Epithelial cell of proximal tubule (primary cell): ENCODE data around the gene IFITM2. TPM values are rescaled to one million over a fixed set of nuclear protein-coding genes. Genes with fewer than 3 reads are reported as not detected.
"Not testable (repeated sequence)": the region's sequence is repeated elsewhere in the genome, so short reads cannot be mapped to it uniquely, and the experiment has no call there.

Experiments used
- DNase-seq: peaks from one replicate; pipeline ENCODE4 v3.0.0-alpha.2; 2011; ENCODE audit warnings: low read depth
- H3K4me3 ChIP-seq: 2 replicates; pipeline ENCODE4 v1.5.1; 2011; ENCODE audit warnings: low read depth, mild to moderate bottlenecking, low read length
- total RNA-seq: library from RNA; depleted of rRNA; stranded (reverse); fragments of >200 nt; gene quantifications from 2 replicates; pipeline ENCODE4 v1.2.3, GENCODE V29; 2015
- TF ChIP-seq, protein P1 (sequence below): conservative IDR thresholded peaks from 2 replicates; pipeline ENCODE4 v1.5.1; 2012; ENCODE audit warnings: low read depth, mild to moderate bottlenecking, low read length

Gene IFITM2
- total RNA-seq, 1 donor from 2014 or later = 177 TPM

DNA sequence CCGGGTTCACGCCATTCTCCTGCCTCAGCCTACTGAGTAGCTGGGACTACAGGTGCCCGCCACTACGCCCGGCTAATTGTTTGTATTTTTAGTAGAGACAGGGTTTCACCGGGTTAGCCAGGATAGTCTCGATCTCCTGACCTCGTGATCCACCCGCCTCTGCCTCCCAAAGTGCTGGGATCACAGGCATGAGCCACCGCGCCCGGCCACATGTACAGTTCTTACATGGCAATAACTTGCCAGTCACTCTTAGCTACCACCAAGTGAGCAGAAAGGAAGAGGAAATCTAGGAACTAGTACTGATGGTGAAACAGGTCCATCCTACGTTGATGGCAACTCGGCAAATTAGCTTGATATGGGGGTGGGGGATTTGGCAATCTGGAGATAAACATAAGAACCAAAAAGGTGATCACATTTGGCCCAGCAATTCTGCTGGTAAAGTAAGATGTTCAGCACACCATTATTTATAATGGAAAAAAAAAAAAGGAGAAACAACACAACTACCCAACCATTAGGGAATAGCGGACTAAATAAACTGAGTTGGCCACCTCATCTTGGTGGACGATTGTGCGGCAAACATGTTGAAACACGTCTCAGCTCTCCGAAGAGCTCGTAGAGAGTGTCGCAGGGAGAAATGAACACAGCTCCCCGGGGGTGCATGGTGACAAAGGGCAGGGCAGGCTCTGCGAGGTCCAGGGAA lies 24.1 kb upstream of the IFITM2 start:
- no peak overlapping the region for H3K4me3 ChIP-seq
- TF ChIP-seq, protein P1, sequence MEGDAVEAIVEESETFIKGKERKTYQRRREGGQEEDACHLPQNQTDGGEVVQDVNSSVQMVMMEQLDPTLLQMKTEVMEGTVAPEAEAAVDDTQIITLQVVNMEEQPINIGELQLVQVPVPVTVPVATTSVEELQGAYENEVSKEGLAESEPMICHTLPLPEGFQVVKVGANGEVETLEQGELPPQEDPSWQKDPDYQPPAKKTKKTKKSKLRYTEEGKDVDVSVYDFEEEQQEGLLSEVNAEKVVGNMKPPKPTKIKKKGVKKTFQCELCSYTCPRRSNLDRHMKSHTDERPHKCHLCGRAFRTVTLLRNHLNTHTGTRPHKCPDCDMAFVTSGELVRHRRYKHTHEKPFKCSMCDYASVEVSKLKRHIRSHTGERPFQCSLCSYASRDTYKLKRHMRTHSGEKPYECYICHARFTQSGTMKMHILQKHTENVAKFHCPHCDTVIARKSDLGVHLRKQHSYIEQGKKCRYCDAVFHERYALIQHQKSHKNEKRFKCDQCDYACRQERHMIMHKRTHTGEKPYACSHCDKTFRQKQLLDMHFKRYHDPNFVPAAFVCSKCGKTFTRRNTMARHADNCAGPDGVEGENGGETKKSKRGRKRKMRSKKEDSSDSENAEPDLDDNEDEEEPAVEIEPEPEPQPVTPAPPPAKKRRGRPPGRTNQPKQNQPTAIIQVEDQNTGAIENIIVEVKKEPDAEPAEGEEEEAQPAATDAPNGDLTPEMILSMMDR = no peak
- DNase-seq = no peak

DNA sequence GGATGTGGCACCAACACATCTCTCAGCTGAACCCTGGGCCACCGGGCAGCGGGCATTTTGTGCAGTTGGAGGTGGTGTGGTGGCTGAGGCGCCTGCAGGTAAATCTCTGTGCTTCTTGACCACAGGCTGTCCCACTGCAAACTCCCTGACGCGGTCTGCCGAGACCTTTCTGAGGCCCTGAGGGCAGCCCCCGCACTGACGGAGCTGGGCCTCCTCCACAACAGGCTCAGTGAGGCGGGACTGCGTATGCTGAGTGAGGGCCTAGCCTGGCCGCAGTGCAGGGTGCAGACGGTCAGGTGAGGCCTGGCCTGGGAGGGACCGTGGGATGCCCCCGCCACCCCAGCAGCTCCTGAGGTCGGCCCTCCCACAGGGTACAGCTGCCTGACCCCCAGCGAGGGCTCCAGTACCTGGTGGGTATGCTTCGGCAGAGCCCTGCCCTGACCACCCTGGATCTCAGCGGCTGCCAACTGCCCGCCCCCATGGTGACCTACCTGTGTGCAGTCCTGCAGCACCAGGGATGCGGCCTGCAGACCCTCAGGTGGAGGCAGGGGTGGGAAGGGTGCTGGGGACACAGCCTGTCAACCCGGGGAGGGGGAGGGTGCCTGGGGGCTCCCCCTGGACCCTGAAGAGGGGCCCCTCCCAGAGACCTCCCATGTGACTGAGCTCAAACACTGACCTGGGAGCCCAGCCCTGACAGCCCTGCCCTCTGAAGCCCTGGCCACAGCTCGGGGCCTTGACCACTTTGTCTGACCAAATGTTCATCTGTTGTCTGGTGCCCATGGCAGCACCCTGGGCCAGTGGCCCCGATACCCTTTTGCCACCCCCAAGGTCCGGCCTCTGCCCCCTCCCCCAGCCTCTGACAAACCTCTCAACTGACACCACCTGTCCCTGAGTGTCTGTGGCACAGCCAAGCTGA lies 23.3 kb upstream of the IFITM2 start:
- H3K4me3 ChIP-seq = no peak overlapping the region
- DNase-seq = no peak
- TF ChIP-seq, protein P1 = no peak

DNA sequence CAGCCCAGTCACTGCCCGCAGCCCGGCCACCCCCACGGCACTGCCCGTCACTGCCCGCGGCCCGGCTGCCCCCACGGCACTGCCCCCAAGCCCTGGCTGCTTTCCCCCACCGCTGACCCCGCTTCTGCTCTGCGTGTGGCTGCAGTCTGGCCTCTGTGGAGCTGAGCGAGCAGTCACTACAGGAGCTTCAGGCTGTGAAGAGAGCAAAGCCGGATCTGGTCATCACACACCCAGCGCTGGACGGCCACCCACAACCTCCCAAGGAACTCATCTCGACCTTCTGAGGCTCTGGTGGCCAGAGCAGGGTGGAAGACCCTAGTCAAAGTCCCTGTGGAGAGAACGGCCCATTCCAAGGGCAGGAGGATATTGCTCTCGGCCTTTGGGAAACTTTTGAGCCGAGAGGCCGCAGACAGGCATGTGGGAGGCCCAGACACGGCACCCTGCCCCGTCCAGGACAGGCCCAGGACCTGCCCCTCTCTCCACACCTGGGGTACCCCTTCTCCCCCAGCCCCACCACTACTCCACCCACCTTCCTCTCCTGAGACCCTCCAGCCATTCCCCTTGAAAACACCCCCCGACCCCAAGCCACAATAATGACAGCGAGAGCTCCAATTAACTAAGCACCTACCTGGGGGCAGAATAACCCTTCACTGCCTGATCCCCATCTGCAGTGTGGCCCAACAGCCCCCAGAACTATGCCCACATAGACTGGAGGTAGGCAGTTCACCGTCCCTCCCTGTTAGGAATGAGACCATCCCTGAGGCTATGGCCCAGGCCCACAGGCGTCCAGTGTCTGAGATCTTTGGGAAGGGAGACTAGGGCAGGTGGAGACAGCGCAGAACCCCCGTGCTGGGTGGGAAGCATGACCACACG lies 22.4 kb upstream of the IFITM2 start:
- TF ChIP-seq, protein P1 = no peak
- H3K4me3 ChIP-seq = no peak overlapping the region
- DNase-seq = no peak

DNA sequence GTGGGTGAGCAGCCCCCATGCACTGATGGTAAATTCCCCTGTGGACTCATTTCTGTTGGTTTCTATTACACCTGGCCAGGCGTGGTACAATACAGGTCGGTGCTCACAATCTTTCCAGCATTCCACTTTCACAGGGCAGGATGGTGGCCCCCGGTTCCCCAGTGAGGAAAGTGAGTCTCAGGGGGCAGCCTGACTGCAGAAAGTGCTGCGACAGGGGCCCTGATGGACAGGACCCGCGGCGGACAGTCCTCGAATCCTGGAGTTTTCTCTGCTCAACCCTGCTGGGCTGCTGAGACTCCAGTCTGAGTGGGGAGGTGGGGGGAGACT lies 21.8 kb upstream of the IFITM2 start:
- TF ChIP-seq, protein P1 = no peak
- H3K4me3 ChIP-seq = no peak overlapping the region
- DNase-seq = no peak

DNA sequence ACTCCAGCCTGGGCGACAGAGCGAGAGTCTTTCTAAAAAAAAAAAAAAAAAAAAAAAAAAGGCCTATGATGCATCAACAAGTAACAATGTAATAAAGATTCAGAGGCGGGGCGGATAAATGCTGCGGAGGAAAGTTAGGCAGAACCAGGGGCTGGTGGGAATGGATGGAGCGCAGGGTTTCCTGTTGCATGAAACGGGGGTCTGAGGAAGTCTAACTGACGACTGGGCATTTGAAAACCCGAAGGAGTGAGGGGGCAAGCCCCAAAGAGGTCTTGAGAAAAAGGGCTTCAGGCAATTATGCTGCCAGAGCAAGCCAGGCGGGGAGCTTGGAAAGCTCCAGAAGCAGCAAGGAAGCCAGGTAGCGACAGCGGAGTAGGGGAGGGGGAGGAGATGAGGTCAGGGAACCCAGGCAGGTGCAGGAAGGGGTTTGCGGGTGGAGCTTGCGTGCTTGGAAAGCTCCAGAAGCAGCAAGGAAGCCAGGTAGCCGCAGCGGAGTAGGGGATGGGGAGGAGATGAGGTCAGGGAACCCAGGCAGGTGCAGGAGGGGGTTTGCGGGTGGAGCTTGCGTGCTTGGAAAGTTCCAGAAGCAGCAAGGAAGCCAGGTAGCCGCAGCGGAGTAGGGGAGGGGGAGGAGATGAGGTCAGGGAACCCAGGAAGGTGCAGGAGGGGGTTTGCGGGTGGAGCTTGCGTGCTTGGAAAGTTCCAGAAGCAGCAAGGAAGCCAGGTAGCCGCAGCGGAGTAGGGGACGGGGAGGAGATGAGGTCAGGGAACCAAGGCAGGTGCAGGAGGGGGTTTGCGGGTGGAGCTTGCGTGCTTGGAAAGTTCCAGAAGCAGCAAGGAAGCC lies 20.4 kb upstream of the IFITM2 start:
- peak overlapping the region; percentile 55 for H3K4me3 ChIP-seq
- not testable (repeated sequence) for DNase-seq

DNA sequence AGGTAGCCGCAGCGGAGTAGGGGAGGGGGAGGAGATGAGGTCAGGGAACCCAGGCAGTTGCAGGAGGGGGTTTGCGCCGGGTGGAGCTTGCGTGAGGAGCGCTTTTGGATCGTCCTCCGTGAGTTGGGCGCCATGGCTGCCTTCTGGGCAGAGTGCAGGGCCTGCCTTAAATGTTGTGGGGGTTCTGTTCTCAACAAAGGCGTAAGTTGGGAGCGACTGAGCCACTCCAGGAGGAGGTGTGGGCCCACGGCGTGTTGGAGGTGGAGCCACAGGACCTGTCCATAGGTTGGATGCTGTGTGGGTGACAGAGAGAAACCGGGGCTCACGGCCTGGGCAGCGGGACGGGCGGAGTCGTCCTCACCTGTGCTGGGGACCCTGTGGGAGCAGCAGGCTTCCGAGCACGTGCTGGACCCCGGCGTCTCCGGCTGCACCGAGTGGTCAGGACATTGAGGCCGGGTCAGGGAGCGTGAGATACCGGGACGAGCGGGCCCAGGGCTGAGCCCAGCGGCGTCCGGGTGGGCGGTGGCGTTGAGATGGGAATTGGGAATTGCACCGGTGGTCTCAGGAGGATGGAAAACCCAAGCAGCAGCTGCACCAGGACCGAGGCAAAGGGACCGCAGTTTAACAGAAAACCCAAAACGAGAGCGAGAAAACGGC lies 19.7 kb upstream of the IFITM2 start:
- TF ChIP-seq, protein P1 = no peak
- DNase-seq = no peak
- peak overlapping the region; percentile 55 for H3K4me3 ChIP-seq
